ENCODE data around the gene UMOD.
"Not testable (repeated sequence)": the region's sequence is repeated elsewhere in the genome, so short reads cannot be mapped to it uniquely, and the experiment has no call there.

UMOD gene

DNA sequence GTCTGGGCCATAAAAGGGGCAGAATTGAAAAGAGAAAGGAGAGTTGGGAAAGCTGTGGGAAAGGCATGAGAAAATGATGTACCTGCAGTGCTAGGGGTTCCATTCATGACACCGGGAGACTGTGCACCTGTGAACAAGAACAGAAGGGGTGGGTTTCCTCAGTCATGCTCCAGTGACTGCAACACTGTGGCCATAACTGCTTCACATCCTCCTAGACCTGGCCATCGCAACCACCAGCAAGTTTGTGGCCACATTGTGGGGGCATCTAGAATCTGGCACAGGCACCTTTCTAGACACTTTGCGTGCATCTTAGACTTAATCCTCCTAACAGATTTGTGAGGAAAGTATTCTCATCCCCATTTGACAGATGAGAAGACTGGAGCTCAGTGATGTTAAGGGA is 37.9 kb downstream of the UMOD start:
- Histone ChIP-seq H4K20me1 (ENCODE audit: control insufficient read depth, insufficient read depth, low read depth, low read length) (no peaks in the 10 kb centered on the region), H3K4me1 (ENCODE audit: control insufficient read depth, low read length) (no peaks in the 10 kb centered on the region), H3K79me2 (ENCODE audit: control insufficient read depth, low read length) (no peaks in the 10 kb centered on the region), H3K9me2 (replicated peaks; ENCODE audit: control insufficient read depth, low read length) (no peaks in the 10 kb centered on the region), H3K4me2 (ENCODE audit: low read length) (no peak overlapping the region), H3K36me3 (ENCODE audit: control insufficient read depth, low read length) (no peaks in the 10 kb centered on the region), H3K4me3 (ENCODE audit: low read length) (no peak overlapping the region), H3K9me3 (ENCODE audit: control insufficient read depth, insufficient read depth, low read length) (no peaks in the 10 kb centered on the region), H3K27me3 (ENCODE audit: control insufficient read depth, low read length) (no peaks in the 10 kb centered on the region), H3K27ac (ENCODE audit: low read depth, low read length) (no peak overlapping the region), H3F3A (ENCODE audit: control insufficient read depth, insufficient read depth) (no peaks in the 10 kb centered on the region)
- TF ChIP-seq EZH2phosphoT487 (IDR thresholded peaks at IDR 0.05; ENCODE audit: borderline replicate concordance, low read length) = no peak
- TF ChIP-seq, protein P1, sequence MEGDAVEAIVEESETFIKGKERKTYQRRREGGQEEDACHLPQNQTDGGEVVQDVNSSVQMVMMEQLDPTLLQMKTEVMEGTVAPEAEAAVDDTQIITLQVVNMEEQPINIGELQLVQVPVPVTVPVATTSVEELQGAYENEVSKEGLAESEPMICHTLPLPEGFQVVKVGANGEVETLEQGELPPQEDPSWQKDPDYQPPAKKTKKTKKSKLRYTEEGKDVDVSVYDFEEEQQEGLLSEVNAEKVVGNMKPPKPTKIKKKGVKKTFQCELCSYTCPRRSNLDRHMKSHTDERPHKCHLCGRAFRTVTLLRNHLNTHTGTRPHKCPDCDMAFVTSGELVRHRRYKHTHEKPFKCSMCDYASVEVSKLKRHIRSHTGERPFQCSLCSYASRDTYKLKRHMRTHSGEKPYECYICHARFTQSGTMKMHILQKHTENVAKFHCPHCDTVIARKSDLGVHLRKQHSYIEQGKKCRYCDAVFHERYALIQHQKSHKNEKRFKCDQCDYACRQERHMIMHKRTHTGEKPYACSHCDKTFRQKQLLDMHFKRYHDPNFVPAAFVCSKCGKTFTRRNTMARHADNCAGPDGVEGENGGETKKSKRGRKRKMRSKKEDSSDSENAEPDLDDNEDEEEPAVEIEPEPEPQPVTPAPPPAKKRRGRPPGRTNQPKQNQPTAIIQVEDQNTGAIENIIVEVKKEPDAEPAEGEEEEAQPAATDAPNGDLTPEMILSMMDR (IDR thresholded peaks at IDR 0.05; ENCODE audit: low read depth, low read length, poor library complexity, severe bottlenecking) = no peak

DNA sequence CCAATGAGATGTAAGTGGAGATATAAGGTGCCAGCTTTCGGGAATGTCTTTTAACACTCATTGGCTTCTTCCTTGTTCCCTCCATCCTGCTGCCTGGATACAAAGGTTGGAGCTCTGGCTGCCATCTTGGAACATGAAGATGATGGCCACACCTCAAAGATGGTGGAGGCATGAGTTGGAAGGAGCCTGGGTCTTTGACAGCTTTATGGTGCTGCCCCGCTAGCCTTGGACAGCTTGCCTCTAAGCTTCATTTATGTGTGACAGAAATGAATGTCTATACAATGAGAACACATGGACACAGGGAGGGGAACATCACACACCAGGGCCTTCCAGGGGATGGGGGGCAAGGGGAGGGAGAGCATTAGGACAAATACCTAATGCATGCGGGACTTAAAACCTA is 38.8 kb downstream of the UMOD start:
- H3K4me3 ChIP-seq (ENCODE audit: low read length) = no peak overlapping the region
- no peak for TF ChIP-seq EZH2phosphoT487 (IDR thresholded peaks at IDR 0.05; ENCODE audit: borderline replicate concordance, low read length)
- TF ChIP-seq, protein P1 (IDR thresholded peaks at IDR 0.05; ENCODE audit: low read depth, low read length, poor library complexity, severe bottlenecking) = no peak
- H3K36me3 ChIP-seq (ENCODE audit: control insufficient read depth, low read length) = no peaks in the 10 kb centered on the region

DNA sequence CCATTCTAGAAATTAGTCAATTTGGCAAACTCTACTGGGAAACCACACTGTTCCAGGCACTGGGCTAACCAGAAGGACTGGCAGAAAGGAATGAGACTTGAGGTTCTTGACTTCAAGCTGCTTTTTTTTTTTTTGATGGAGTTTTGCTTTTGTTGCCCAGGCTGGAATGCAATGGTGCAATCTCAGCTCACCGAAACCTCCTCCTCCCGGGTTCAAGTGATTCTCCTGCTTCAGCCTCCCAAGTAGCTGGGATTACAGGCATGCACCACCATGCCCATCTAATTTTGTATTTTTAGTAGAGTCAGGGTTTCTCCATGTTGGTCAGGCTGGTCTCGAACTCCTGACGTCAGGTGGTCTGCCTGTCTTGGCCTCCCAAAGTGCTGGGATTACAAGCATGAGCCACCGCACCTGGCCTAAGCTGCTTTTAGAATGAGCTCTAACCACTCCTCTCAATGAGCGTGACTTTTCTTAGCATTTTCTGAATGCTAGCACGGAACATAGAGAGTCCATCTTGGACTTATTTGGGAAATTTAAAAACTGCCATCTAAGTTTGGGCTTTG is 39.9 kb downstream of the UMOD start:
- H3K4me1 ChIP-seq (ENCODE audit: control insufficient read depth, low read length); H3K4me3 ChIP-seq (ENCODE audit: low read length); H3K9me3 ChIP-seq (ENCODE audit: control insufficient read depth, insufficient read depth, low read length); H3F3A ChIP-seq (ENCODE audit: control insufficient read depth, insufficient read depth); H3K79me2 ChIP-seq (ENCODE audit: control insufficient read depth, low read length); H4K20me1 ChIP-seq (ENCODE audit: control insufficient read depth, insufficient read depth, low read depth, low read length); H3K27me3 ChIP-seq (ENCODE audit: control insufficient read depth, low read length); H3K36me3 ChIP-seq (ENCODE audit: control insufficient read depth, low read length); H3K4me2 ChIP-seq (ENCODE audit: low read length); H3K9me2 ChIP-seq (replicated peaks; ENCODE audit: control insufficient read depth, low read length); H3K27ac ChIP-seq (ENCODE audit: low read depth, low read length): not testable (repeated sequence)

More for the DNA sequence above, 38.8 kb downstream of the UMOD start:
- Histone ChIP-seq H3K27me3 (ENCODE audit: control insufficient read depth, low read length) (no peaks in the 10 kb centered on the region), H3K9me3 (ENCODE audit: control insufficient read depth, insufficient read depth, low read length) (no peaks in the 10 kb centered on the region), H3K9me2 (replicated peaks; ENCODE audit: control insufficient read depth, low read length) (no peaks in the 10 kb centered on the region), H3K4me1 (ENCODE audit: control insufficient read depth, low read length) (no peaks in the 10 kb centered on the region), H4K20me1 (ENCODE audit: control insufficient read depth, insufficient read depth, low read depth, low read length) (no peaks in the 10 kb centered on the region), H3K27ac (ENCODE audit: low read depth, low read length) (no peak overlapping the region), H3F3A (ENCODE audit: control insufficient read depth, insufficient read depth) (no peaks in the 10 kb centered on the region), H3K4me2 (ENCODE audit: low read length) (no peak overlapping the region), H3K79me2 (ENCODE audit: control insufficient read depth, low read length) (no peaks in the 10 kb centered on the region)

DNA sequence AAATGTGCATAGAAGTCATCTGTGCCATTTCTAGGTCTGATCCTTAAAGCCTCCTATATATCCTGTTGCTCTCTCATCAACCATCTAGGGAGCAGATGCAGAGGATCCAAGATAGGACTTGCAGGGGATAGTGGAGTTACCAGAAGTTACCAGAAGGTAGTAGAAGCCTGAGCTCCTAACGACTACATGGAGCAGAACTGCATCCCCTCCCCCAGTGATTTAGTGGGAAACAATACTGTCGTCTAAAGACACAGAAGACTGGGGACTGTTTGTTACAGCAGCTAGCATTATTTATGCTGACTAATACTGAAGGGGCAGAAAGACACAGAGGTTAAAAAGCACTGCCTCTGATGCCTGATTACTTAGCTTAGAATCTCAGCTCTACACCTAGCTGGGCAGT is 41.0 kb downstream of the UMOD start:
- no peaks in the 10 kb centered on the region for H3F3A ChIP-seq (ENCODE audit: control insufficient read depth, insufficient read depth)
- H3K36me3 ChIP-seq (ENCODE audit: control insufficient read depth, low read length) = no peaks in the 10 kb centered on the region
- no peak overlapping the region for H3K4me3 ChIP-seq (ENCODE audit: low read length)
- no peaks in the 10 kb centered on the region for H3K27me3 ChIP-seq (ENCODE audit: control insufficient read depth, low read length)
- no peak for TF ChIP-seq EZH2phosphoT487 (IDR thresholded peaks at IDR 0.05; ENCODE audit: borderline replicate concordance, low read length)
- TF ChIP-seq, protein P1 (IDR thresholded peaks at IDR 0.05; ENCODE audit: low read depth, low read length, poor library complexity, severe bottlenecking) = no peak
- no peak overlapping the region for H3K4me2 ChIP-seq (ENCODE audit: low read length)
- no peaks in the 10 kb centered on the region for H3K9me3 ChIP-seq (ENCODE audit: control insufficient read depth, insufficient read depth, low read length)
- no peaks in the 10 kb centered on the region for H3K4me1 ChIP-seq (ENCODE audit: control insufficient read depth, low read length)
- no peak overlapping the region for H3K27ac ChIP-seq (ENCODE audit: low read depth, low read length)
- H4K20me1 ChIP-seq (ENCODE audit: control insufficient read depth, insufficient read depth, low read depth, low read length) = no peaks in the 10 kb centered on the region
- H3K79me2 ChIP-seq (ENCODE audit: control insufficient read depth, low read length) = no peaks in the 10 kb centered on the region
- H3K9me2 ChIP-seq (replicated peaks; ENCODE audit: control insufficient read depth, low read length) = no peaks in the 10 kb centered on the region

All from DOHH2 (cell line).